ENCODE measurements around the gene RASA4.
"Not testable (repeated sequence)": the region's sequence is repeated elsewhere in the genome, so short reads cannot be mapped to it uniquely, and the experiment has no call there.

GRCh38 chr7:102649924-102650323 is 33.4 kb upstream of the RASA4 start, which contains the start of gene SPDYE2B:
- TF ChIP-seq EZH2phosphoT487 (IDR thresholded peaks at IDR 0.05; ENCODE audit: borderline replicate concordance, low read length); CTCF (IDR thresholded peaks at IDR 0.05; ENCODE audit: low read depth, low read length, poor library complexity, severe bottlenecking): not testable (repeated sequence)

Data from DOHH2 (cell line).